ENCODE data around the gene ZNF516.

Gene ZNF516

DNA sequence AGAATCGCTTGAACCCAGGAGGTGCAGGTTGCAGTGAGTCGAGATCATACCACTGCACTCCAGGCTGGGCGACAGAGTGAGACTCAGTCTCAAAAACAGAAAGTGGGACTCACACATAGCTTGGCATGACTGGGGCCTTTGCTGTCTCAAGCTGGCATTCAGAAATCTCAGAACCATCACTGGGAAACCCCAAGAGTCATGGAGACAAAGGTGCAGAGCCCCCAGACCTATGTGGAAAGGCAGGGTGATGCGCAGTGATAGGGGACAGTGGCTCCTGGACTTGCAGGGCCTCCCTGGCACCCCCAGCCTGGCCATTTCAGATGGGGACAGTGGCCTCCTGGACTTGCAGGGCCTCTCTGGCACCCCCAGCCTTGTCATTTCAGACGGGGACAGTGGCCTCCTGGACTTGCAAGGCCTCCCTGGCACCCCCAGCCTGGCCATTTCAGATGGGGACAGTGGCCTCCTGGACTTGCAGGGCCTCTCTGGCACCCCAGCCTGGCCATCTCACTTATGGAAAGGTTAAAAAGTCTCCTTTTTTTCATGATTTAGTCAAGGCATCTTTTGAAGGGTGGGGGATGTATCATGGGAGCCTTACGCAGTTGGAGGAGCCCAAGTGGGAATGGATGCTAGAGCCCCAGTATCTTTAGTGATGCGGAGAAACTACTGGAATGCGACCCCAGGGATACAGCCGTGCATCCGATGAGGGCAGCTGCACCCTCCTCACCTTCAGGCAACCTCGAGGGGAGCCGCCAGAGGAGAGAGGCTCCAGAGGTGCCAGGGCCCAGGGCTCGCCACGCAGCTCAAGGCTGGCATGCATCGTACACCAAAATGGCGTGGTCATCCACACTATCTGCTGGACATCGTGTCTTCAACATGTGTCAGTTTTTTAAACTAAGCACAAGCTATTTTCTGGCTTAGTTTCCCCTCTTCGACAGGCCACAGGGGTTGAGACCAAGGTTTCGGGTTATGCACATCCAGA, 30.5 kb downstream of the ZNF516 start:
- H3K79me2 ChIP-seq: peaks cover 70% of the 10 kb centered on the region
- no peaks in the 10 kb centered on the region for H3K9me3 ChIP-seq (ENCODE audit: control insufficient read depth, low read length)
- TF ChIP-seq, protein P1, sequence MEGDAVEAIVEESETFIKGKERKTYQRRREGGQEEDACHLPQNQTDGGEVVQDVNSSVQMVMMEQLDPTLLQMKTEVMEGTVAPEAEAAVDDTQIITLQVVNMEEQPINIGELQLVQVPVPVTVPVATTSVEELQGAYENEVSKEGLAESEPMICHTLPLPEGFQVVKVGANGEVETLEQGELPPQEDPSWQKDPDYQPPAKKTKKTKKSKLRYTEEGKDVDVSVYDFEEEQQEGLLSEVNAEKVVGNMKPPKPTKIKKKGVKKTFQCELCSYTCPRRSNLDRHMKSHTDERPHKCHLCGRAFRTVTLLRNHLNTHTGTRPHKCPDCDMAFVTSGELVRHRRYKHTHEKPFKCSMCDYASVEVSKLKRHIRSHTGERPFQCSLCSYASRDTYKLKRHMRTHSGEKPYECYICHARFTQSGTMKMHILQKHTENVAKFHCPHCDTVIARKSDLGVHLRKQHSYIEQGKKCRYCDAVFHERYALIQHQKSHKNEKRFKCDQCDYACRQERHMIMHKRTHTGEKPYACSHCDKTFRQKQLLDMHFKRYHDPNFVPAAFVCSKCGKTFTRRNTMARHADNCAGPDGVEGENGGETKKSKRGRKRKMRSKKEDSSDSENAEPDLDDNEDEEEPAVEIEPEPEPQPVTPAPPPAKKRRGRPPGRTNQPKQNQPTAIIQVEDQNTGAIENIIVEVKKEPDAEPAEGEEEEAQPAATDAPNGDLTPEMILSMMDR (IDR thresholded peaks at IDR 0.05): no peak
- H2AFZ ChIP-seq: no peak overlapping the region
- H3K4me3 ChIP-seq (ENCODE audit: low read depth, low read length): no peak overlapping the region
- H3K27ac ChIP-seq: no peak overlapping the region
- no peaks in the 10 kb centered on the region for H3K27me3 ChIP-seq (ENCODE audit: control insufficient read depth, insufficient read depth, low read length)
- no peak overlapping the region for H3K4me2 ChIP-seq (ENCODE audit: low read length)
- H3K36me3 ChIP-seq (ENCODE audit: control insufficient read depth, insufficient read depth, low read length): no peaks in the 10 kb centered on the region
- no peak overlapping the region for H3K9ac ChIP-seq
- H3K4me1 ChIP-seq: no peaks in the 10 kb centered on the region

DNA sequence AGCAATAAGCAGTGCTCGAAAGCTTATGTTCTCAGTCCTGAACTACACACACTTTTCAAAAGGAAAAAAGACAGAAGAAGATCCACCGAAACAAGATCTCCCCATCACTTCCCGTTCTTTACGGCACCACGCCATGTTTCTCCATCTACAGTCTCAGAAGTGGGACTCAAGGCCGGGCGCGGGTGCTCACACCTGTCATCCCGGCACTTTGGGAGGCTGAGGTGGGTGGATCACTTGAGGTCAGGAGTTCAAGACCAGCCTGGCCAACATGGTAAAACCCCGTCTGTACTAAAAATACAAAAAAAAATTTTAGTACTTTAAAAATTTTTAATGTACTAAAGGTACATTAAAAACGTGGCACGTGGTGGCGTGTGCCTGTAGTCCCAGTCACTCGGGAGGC, 31.2 kb downstream of the ZNF516 start:
- H3K9me3 ChIP-seq (ENCODE audit: control insufficient read depth, low read length): no peaks in the 10 kb centered on the region
- TF ChIP-seq, protein P1 (IDR thresholded peaks at IDR 0.05): no peak
- H3K4me2 ChIP-seq (ENCODE audit: low read length): no peak overlapping the region
- H3K4me3 ChIP-seq (ENCODE audit: low read depth, low read length): no peak overlapping the region
- no peak overlapping the region for H3K9ac ChIP-seq
- no peak overlapping the region for H2AFZ ChIP-seq
- H3K4me1 ChIP-seq: no peaks in the 10 kb centered on the region
- no peaks in the 10 kb centered on the region for H3K27me3 ChIP-seq (ENCODE audit: control insufficient read depth, insufficient read depth, low read length)
- peaks cover 71% of the 10 kb centered on the region for H3K79me2 ChIP-seq
- no peaks in the 10 kb centered on the region for H3K36me3 ChIP-seq (ENCODE audit: control insufficient read depth, insufficient read depth, low read length)
- H3K27ac ChIP-seq: no peak overlapping the region

DNA sequence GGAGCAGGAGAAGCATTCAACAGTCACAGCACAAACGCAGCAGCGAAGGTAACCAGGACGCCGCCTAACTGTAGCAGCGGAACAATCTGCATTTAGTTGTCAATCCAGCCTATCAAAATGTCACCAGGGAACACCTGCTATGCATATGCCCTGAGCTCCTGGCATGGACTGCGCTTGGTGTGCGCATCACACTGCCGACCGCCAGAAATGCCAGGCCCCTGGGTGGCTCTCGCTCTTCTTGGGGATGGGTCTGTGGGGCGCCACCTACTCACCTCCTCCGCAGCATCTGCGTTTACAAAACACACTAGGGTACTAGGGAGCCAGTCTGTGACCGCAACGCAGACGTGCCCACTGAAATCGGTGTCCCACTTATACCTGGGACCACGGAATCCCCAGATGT, 31.7 kb downstream of the ZNF516 start:
- H3K4me2 ChIP-seq (ENCODE audit: low read length): no peak overlapping the region
- H3K36me3 ChIP-seq (ENCODE audit: control insufficient read depth, insufficient read depth, low read length): no peaks in the 10 kb centered on the region
- no peak overlapping the region for H3K4me3 ChIP-seq (ENCODE audit: low read depth, low read length)
- TF ChIP-seq, protein P1 (IDR thresholded peaks at IDR 0.05): no peak
- H3K4me1 ChIP-seq: no peaks in the 10 kb centered on the region
- no peak overlapping the region for H2AFZ ChIP-seq
- no peak overlapping the region for H3K9ac ChIP-seq
- peaks cover 67% of the 10 kb centered on the region for H3K79me2 ChIP-seq
- no peak overlapping the region for H3K27ac ChIP-seq
- H3K27me3 ChIP-seq (ENCODE audit: control insufficient read depth, insufficient read depth, low read length): no peaks in the 10 kb centered on the region
- H3K9me3 ChIP-seq (ENCODE audit: control insufficient read depth, low read length): no peaks in the 10 kb centered on the region

DNA sequence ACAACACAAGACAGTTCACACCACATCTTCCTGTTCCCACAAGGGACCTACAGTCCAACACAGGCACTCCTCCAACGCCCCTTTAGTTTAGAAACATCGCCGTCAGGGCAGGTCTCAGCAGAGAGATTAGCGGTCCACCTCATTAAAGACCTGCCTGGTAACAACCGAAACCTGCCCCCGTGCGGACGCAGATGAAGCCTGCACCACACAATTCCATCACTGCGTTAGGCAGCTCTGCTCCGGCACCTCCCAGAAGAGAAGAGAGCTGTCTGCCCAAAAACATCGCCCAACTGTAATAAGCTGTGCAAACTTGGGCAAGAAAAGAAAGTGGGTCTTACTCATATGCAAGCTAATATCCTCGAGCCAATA, 32.7 kb downstream of the ZNF516 start:
- H3K9ac ChIP-seq: no peak overlapping the region
- no peaks in the 10 kb centered on the region for H3K9me3 ChIP-seq (ENCODE audit: control insufficient read depth, low read length)
- no peak overlapping the region for H3K4me3 ChIP-seq (ENCODE audit: low read depth, low read length)
- H3K36me3 ChIP-seq (ENCODE audit: control insufficient read depth, insufficient read depth, low read length): no peaks in the 10 kb centered on the region
- H2AFZ ChIP-seq: no peak overlapping the region
- no peak overlapping the region for H3K4me2 ChIP-seq (ENCODE audit: low read length)
- no peaks in the 10 kb centered on the region for H3K4me1 ChIP-seq
- TF ChIP-seq, protein P1 (IDR thresholded peaks at IDR 0.05): no peak
- peaks cover 61% of the 10 kb centered on the region for H3K79me2 ChIP-seq
- no peaks in the 10 kb centered on the region for H3K27me3 ChIP-seq (ENCODE audit: control insufficient read depth, insufficient read depth, low read length)
- H3K27ac ChIP-seq: no peak overlapping the region
